H9 (cell line): ENCODE data around the gene INHBB. TPM values are rescaled to one million over a fixed set of nuclear protein-coding genes. Genes with fewer than 3 reads are reported as not detected.

Source experiments
- DNase-seq: peaks from one replicate; pipeline ENCODE4 v3.0.0-alpha.2; 2017
- H2AFZ ChIP-seq: one replicate; pipeline ENCODE4 v1.6.1; 2013; ENCODE audit warnings: mild to moderate bottlenecking, low read length, control low read depth, moderate library complexity
- H2AK5ac ChIP-seq: 2 replicates; pipeline ENCODE4 v1.6.1; 2013; ENCODE audit warnings: low read length, control low read depth, mixed read lengths; ENCODE audit not compliant: insufficient read length
- H2BK120ac ChIP-seq: one replicate; pipeline ENCODE4 v1.6.1; 2013; ENCODE audit warnings: low read depth, mild to moderate bottlenecking, low read length, control low read depth, inconsistent platforms; ENCODE audit not compliant: poor library complexity, severe bottlenecking
- H2BK12ac ChIP-seq: 2 replicates; pipeline ENCODE4 v1.6.1; 2013; ENCODE audit warnings: low read length, control low read depth, mixed read lengths, low read depth; ENCODE audit not compliant: insufficient read length
- H2BK15ac ChIP-seq: 2 replicates; pipeline ENCODE4 v1.6.1; 2013; ENCODE audit warnings: low read depth, low read length, control low read depth
- H2BK20ac ChIP-seq: one replicate; pipeline ENCODE4 v1.6.1; 2013; ENCODE audit warnings: low read depth, mild to moderate bottlenecking, low read length, control low read depth, inconsistent platforms; ENCODE audit not compliant: poor library complexity, severe bottlenecking
- H2BK5ac ChIP-seq: 2 replicates; pipeline ENCODE4 v1.6.1; 2013; ENCODE audit warnings: low read length, control low read depth, mixed read lengths; ENCODE audit not compliant: insufficient read length
- H3K14ac ChIP-seq: 2 replicates; pipeline ENCODE4 v1.6.1; 2013; ENCODE audit warnings: low read length, control low read depth; ENCODE audit not compliant: insufficient read depth
- H3K18ac ChIP-seq: 2 replicates; pipeline ENCODE4 v1.6.1; 2013; ENCODE audit warnings: low read depth, mild to moderate bottlenecking, mixed read lengths, low read length, control low read depth; ENCODE audit not compliant: insufficient read length
- H3K23ac ChIP-seq: 2 replicates; pipeline ENCODE4 v1.6.1; 2013; ENCODE audit warnings: low read length, control low read depth, mixed read lengths, low read depth; ENCODE audit not compliant: insufficient read length
- H3K23me2 ChIP-seq: 2 replicates; pipeline ENCODE4 v1.6.1; 2013; ENCODE audit warnings: low read depth, mild to moderate bottlenecking, mixed read lengths, low read length, control low read depth; ENCODE audit not compliant: insufficient read length, poor library complexity, severe bottlenecking
- H3K27ac ChIP-seq: 2 replicates; pipeline ENCODE4 v1.5.1; 2013; ENCODE audit warnings: low read length, control low read depth, mixed read lengths, low read depth; ENCODE audit not compliant: insufficient read length
- H3K27me3 ChIP-seq: 2 replicates; pipeline ENCODE4 v1.6.1; 2013; ENCODE audit warnings: low read length, control low read depth, inconsistent platforms; ENCODE audit not compliant: insufficient read depth
- H3K4ac ChIP-seq: 2 replicates; pipeline ENCODE4 v1.6.1; 2013; ENCODE audit warnings: low read depth, mild to moderate bottlenecking, control low read depth, inconsistent platforms, low read length, moderate library complexity
- H3K4me1 ChIP-seq: 2 replicates; pipeline ENCODE4 v1.6.1; 2013; ENCODE audit warnings: low read length, control low read depth, inconsistent platforms; ENCODE audit not compliant: insufficient read depth
- H3K4me2 ChIP-seq: 2 replicates; pipeline ENCODE4 v1.6.1; 2013; ENCODE audit warnings: low read length, control low read depth, mixed read lengths; ENCODE audit not compliant: insufficient read length, insufficient read depth
- H3K56ac ChIP-seq: 2 replicates; pipeline ENCODE4 v1.6.1; 2013; ENCODE audit warnings: low read depth, mild to moderate bottlenecking, mixed read lengths, low read length, control low read depth; ENCODE audit not compliant: insufficient read length
- H3K79me1 ChIP-seq: 2 replicates; pipeline ENCODE4 v1.6.1; 2013; ENCODE audit warnings: low read depth, mild to moderate bottlenecking, moderate library complexity, low read length, control low read depth, inconsistent platforms; ENCODE audit not compliant: insufficient read depth, poor library complexity, severe bottlenecking
- H3K79me2 ChIP-seq: 2 replicates; pipeline ENCODE4 v1.6.1; 2013; ENCODE audit warnings: low read length, control low read depth, inconsistent platforms; ENCODE audit not compliant: insufficient read depth
- H3K9ac ChIP-seq: 2 replicates; pipeline ENCODE4 v1.6.1; 2013; ENCODE audit warnings: low read length, control low read depth, mixed read lengths; ENCODE audit not compliant: insufficient read length; ENCODE audit errors: extremely low read depth
- H3K9me3 ChIP-seq: one replicate; pipeline ENCODE4 v1.6.1; 2013; ENCODE audit warnings: low read depth, low read length, inconsistent platforms; ENCODE audit not compliant: control insufficient read depth
- H3T11ph ChIP-seq: one replicate; pipeline ENCODE4 v1.6.1; 2013; ENCODE audit warnings: mild to moderate bottlenecking, low read length, control low read depth, inconsistent platforms
- H4K20me1 ChIP-seq: one replicate; pipeline ENCODE4 v1.6.1; 2013; ENCODE audit not compliant: control insufficient read depth, insufficient read length, insufficient read depth
- H4K5ac ChIP-seq: 2 replicates; pipeline ENCODE4 v1.6.1; 2013; ENCODE audit warnings: low read depth, mild to moderate bottlenecking, mixed read lengths, low read length, control low read depth; ENCODE audit not compliant: insufficient read length
- H4K8ac ChIP-seq: replicated peaks from 2 replicates; pipeline ENCODE4 v1.6.1; 2013; ENCODE audit warnings: low read length, control low read depth, mixed read lengths, low read depth; ENCODE audit not compliant: insufficient read length
- H4K91ac ChIP-seq: 2 replicates; pipeline ENCODE4 v1.6.1; 2013; ENCODE audit warnings: low read depth, mild to moderate bottlenecking, moderate library complexity, mixed read lengths, low read length, control low read depth; ENCODE audit not compliant: insufficient read length
- H3K27ac Mint-ChIP-seq, 3 experiments: 2 replicates in 2 of 3; 3 replicates in 1 of 3; pipeline ENCODE4 v1.8.0; 2020 to 2021; ENCODE audit warnings: mixed read lengths in 3 of 3, mild to moderate bottlenecking in 1 of 3, moderate library complexity in 1 of 3
- H3K27me3 Mint-ChIP-seq: 2 replicates; pipeline ENCODE4 v1.8.0; 2021; ENCODE audit warnings: low read depth, mild to moderate bottlenecking, moderate library complexity, mixed read lengths
- H3K36me3 Mint-ChIP-seq, 3 experiments: 2 replicates in 2 of 3; 3 replicates in 1 of 3; pipeline ENCODE4 v1.8.0; 2020 to 2021; ENCODE audit warnings: low read depth in 3 of 3, mixed read lengths in 3 of 3; ENCODE audit not compliant: insufficient read depth in 1 of 3
- H3K4me1 Mint-ChIP-seq, 2 experiments: 2 replicates each; pipeline ENCODE4 v1.8.0; 2020; ENCODE audit warnings: mixed read lengths in 2 of 2
- H3K4me3 Mint-ChIP-seq, 2 experiments: 2 replicates in 1 of 2; 3 replicates in 1 of 2; pipeline ENCODE4 v1.8.0; 2020 to 2021; ENCODE audit warnings: mild to moderate bottlenecking in 2 of 2, mixed read lengths in 2 of 2, moderate library complexity in 1 of 2
- H3K9me3 Mint-ChIP-seq, 2 experiments: 2 replicates in 1 of 2; 3 replicates in 1 of 2; pipeline ENCODE4 v1.8.0; 2020; ENCODE audit warnings: mild to moderate bottlenecking in 2 of 2, mixed read lengths in 2 of 2, moderate library complexity in 1 of 2
- WGBS: extraction: QIAGEN DNeasy Blood & Tissue Kit; methylation state at CpG from one replicate; pipeline ENCODE4 v1.1.7; 2013; ENCODE audit warnings: missing lambda C conversion rate, low lambda C conversion rate, mixed read lengths; ENCODE audit not compliant: insufficient read length; ENCODE audit errors: extremely low coverage; 5-methylcytosine and 5-hydroxymethylcytosine counted together
- total RNA-seq: library from RNA; stranded (reverse); gene quantifications from 2 replicates; pipeline ENCODE4 v1.2.1, GENCODE V29; 2021
- TF ChIP-seq, protein P1 (sequence below): fragments of 200-600 bp; sonication (generic); conservative IDR thresholded peaks from 3 replicates; pipeline ENCODE4 v1.8.0; 2021; ENCODE audit warnings: antibody characterized with exemption, mild to moderate bottlenecking

The INHBB gene
- total RNA-seq, 1 experiment from 2014 or later = 0.13 TPM

DNA sequence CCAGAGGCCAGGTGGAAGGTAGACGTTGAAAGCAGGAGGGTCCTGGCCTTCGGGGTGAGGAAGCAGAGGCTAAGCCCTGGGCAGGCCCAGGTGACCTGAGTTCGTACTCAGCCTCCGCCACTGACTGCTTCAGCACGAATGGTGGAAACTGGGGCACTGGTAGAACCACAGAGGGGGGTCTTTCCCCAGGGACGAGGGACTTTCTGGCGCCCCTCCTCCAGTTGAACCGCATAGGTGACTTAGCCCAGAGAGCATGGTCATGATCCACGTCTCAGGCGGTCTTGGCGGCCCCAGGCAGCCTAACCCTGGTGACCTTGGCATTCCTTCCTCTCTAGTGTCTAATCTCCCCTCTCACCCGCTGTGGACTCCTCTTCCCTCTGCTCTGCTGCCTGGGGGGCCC is 30.2 kb downstream of the INHBB start:
- no peaks in the 10 kb centered on the region for H3K9me3 ChIP-seq
- no peak overlapping the region for H3K4ac ChIP-seq
- no peaks in the 10 kb centered on the region for H3K79me2 ChIP-seq
- H2BK120ac ChIP-seq = no peak overlapping the region
- H3K23ac ChIP-seq = no peak overlapping the region
- no CpG with 5 or more reads among the region's 12 CpGs for WGBS
- no peaks in the 10 kb centered on the region for H3K27me3 ChIP-seq
- no peak overlapping the region for H2BK5ac ChIP-seq
- H3K36me3 Mint-ChIP-seq = no peaks in the 10 kb centered on the region
- no peak for DNase-seq
- H4K20me1 ChIP-seq = no peaks in the 10 kb centered on the region
- no peak overlapping the region for H3K4me3 Mint-ChIP-seq
- no peak overlapping the region for H3K27ac ChIP-seq
- H3K23me2 ChIP-seq = no peaks in the 10 kb centered on the region
- H3T11ph ChIP-seq = no peak overlapping the region
- H3K79me1 ChIP-seq = no peaks in the 10 kb centered on the region
- no peak overlapping the region for H3K4me2 ChIP-seq
- no peak overlapping the region for H3K27ac Mint-ChIP-seq
- peaks cover 78% of the 10 kb centered on the region for H3K27me3 Mint-ChIP-seq
- H3K4me1 ChIP-seq = peaks cover 22% of the 10 kb centered on the region
- TF ChIP-seq, protein P1, sequence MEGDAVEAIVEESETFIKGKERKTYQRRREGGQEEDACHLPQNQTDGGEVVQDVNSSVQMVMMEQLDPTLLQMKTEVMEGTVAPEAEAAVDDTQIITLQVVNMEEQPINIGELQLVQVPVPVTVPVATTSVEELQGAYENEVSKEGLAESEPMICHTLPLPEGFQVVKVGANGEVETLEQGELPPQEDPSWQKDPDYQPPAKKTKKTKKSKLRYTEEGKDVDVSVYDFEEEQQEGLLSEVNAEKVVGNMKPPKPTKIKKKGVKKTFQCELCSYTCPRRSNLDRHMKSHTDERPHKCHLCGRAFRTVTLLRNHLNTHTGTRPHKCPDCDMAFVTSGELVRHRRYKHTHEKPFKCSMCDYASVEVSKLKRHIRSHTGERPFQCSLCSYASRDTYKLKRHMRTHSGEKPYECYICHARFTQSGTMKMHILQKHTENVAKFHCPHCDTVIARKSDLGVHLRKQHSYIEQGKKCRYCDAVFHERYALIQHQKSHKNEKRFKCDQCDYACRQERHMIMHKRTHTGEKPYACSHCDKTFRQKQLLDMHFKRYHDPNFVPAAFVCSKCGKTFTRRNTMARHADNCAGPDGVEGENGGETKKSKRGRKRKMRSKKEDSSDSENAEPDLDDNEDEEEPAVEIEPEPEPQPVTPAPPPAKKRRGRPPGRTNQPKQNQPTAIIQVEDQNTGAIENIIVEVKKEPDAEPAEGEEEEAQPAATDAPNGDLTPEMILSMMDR = no peak
- no peak overlapping the region for H2AK5ac ChIP-seq
- H2BK12ac ChIP-seq = no peak overlapping the region
- no peak overlapping the region for H2BK15ac ChIP-seq
- no peak overlapping the region for H2AFZ ChIP-seq
- H4K91ac ChIP-seq = no peak overlapping the region
- no peak overlapping the region for H3K56ac ChIP-seq
- no peak overlapping the region for H2BK20ac ChIP-seq
- no peak overlapping the region for H3K18ac ChIP-seq
- H3K9me3 Mint-ChIP-seq = peaks cover 0 to 5% of the 10 kb centered on the region in 2 experiments; a peak in 3 of 5 replicates
- peaks cover 30 to 33% of the 10 kb centered on the region in 2 experiments for H3K4me1 Mint-ChIP-seq
- no peak overlapping the region for H4K8ac ChIP-seq
- no peak overlapping the region for H4K5ac ChIP-seq
- H3K9ac ChIP-seq = no peak overlapping the region
- H3K14ac ChIP-seq = no peak overlapping the region; the same call in 1 of the 2 replicates
